HCT116 (cell line): ENCODE results near the gene ZSCAN5B.

Experiments used
- EZH2 ChIP-seq: fragments of 200-600 bp; sonication (generic); IDR thresholded peaks from 2 replicates; pipeline ENCODE4 v1.6.1; 2017; ENCODE audit warnings: antibody characterized with exemption, mixed run types
- TCF7L2 ChIP-seq: IDR thresholded peaks from 2 replicates; pipeline ENCODE4 v1.7.0; 2011; ENCODE audit warnings: borderline replicate concordance, inconsistent platforms; ENCODE audit not compliant: insufficient read depth, insufficient read length; ENCODE audit errors: extremely low read depth
- TF ChIP-seq, protein P1 (sequence below), 3 experiments: fragments of 200-600 bp in 1 of 3; sonication (generic) in 1 of 3; IDR thresholded peaks in 2 of 3; conservative IDR thresholded peaks in 1 of 3; 2 replicates each; pipeline ENCODE4 v1.5.1; 2012 to 2017; ENCODE audit warnings: low read depth in 2 of 3, low read length in 2 of 3, antibody characterized with exemption in 1 of 3, borderline replicate concordance in 1 of 3, control low read depth in 1 of 3, mild to moderate bottlenecking in 1 of 3, mixed read lengths in 1 of 3, mixed run types in 1 of 3, moderate library complexity in 1 of 3; ENCODE audit not compliant: insufficient read depth in 1 of 3

DNA sequence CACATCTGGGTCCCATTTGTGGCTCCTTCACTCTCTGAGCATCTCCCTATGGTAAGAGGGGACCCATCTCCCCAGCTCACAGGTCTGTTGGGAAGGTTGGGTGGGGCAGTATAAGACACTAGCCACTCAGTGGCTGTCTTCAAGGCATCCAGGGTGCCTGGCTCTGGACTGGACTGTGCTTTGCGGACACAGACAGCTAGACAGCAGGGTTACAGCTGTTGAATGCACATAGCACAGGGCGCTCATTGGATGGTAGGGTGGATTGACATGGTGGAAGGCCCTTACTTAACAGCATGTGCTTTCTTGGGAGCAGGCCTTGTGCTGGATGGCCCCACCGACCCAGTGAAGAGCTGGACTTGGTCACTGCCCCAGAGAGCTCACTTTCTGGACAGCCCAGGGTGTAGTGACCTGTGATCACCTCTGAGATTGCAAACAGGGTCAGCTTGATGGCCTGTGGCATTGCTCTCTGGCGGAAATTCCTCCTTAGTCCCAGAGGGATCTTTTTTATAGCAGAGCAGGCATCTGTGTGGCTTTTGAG lies 54.6 kb downstream of the ZSCAN5B start:
- no peak for TF ChIP-seq TCF7L2
- TF ChIP-seq, protein P1, sequence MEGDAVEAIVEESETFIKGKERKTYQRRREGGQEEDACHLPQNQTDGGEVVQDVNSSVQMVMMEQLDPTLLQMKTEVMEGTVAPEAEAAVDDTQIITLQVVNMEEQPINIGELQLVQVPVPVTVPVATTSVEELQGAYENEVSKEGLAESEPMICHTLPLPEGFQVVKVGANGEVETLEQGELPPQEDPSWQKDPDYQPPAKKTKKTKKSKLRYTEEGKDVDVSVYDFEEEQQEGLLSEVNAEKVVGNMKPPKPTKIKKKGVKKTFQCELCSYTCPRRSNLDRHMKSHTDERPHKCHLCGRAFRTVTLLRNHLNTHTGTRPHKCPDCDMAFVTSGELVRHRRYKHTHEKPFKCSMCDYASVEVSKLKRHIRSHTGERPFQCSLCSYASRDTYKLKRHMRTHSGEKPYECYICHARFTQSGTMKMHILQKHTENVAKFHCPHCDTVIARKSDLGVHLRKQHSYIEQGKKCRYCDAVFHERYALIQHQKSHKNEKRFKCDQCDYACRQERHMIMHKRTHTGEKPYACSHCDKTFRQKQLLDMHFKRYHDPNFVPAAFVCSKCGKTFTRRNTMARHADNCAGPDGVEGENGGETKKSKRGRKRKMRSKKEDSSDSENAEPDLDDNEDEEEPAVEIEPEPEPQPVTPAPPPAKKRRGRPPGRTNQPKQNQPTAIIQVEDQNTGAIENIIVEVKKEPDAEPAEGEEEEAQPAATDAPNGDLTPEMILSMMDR (IDR thresholded peaks at IDR 0.05 in 2 of 3, conservative IDR thresholded peaks at IDR 0.05 in 1 of 3; ENCODE audit: borderline replicate concordance in 1 of 3, insufficient read depth in 1 of 3, low read depth in 2 of 3, low read length in 2 of 3): no peak
- no peak for TF ChIP-seq EZH2
